TTC549 (cell line): ENCODE results near the gene TMEM151A.
"Not testable (repeated sequence)": the region's sequence is repeated elsewhere in the genome, so short reads cannot be mapped to it uniquely, and the experiment has no call there.

Source experiments
- FAIRE-seq: peaks from 2 replicates; lab custom pipeline; 2012; peaks lifted over from hg19 to GRCh38; lab: Jason Lieb, UNC

The TMEM151A gene

DNA sequence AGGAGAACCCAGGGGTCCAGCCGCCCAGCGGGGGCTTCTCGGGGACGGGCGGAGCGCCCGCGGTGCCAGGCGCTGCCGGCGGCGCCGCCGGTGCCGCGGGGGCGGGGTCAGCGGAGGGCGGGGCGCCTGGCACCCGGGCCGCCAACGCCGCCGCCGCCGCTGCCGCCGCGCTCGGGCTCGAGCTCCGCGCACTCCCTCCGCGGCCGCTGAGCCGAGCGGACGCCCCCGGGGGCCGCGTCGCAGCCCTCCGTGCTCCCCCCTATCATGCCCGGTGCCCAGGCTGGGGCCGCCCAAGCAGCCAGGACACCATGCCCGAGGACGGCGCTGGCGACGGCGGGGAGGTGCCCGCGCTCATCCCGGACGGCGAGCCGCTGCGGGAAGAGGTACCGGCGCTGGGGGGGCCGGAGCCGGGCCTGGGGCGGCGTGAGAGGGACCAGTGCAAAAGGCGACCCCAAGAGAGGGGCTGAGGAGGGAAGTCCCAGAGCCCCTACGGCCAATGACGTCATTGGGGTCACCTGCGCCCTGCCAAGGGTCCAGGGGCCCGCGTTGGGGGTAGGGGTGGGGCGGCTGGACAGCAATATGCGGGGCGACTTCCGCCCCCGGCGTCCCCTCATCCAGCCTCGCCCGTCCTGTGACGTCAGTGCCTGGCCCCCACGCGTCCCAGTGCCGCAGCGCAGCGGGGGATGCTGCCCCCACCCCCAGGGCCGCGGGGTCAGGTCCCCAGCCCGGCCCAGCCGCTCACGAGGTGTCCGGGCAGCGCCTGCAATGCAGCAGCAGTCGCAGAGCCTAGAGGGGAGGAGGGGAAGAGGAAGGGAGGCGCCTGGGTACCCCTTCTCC is at the start of gene TMEM151A:
TMEM151A (plus strand) TSS at position 189 of the 837 bp plus-strand sequence; CDS start at position 309, 120 bp downstream.
- no peak for FAIRE-seq

GRCh38 chr11:66242095-66242765 is 49.5 kb upstream of the TMEM151A start:
- FAIRE-seq: no peak

DNA sequence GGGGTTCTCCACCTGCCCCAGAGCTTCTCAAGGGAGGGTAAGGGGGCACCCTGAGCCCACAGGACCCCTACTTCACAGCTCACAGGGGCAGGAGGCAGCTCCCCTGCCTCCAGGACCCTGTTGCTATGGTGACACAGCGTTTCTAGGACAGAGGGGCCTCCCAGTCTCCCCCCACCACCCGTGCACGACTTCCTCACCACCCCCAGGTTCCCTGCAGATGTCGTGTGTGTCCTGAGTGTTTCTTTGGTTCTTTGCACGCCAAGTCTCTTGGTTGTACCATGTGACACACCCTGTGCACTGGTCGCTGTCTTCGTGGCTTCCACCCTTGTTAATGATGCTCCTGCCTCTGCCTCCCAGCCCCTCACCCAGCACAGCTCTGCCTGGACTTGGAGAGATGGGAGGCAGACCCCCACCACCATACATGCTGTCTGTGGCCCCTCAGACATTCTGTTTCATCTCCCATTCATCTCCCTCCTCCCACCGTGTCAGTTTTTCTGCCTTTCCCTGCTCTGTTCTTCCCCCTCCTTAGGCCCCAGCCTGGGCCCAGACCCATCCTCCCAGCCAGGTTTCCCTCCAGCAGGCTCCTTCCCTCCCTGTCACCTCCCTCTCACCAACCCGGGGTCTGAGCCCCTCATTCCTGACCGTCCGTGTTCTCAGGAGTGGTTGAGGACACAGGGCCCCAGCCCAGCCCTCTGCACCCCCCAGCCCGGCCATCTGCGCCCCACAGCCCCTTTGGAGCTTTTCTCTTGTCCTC is 47.7 kb upstream of the TMEM151A start:
- no peak for FAIRE-seq

GRCh38 chr11:66247295-66247694 is 44.4 kb upstream of the TMEM151A start:
- FAIRE-seq: no peak

- FAIRE-seq: no peak
Observed at GRCh38 chr11:66247801-66248200, 43.9 kb upstream of the TMEM151A start.

DNA sequence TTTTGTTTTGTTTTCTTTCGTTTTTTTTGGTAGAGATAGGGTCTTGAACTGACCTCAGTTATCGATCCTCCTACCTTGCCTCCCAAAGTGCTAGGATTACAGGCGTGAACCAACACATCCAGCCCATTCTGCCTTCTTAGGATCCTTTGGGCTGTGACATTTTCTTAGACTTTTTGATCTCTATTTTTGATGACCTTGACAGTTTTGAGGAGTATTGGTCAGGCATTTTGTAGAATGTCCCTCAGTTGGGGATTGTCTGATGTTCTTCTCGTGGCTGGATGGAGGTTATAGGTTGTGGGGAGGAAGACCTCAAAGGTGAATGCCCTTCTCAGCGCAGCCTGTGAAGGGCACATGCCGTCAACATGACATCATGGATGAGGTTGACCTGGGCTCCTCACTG is 42.8 kb upstream of the TMEM151A start:
- no peak for FAIRE-seq

DNA sequence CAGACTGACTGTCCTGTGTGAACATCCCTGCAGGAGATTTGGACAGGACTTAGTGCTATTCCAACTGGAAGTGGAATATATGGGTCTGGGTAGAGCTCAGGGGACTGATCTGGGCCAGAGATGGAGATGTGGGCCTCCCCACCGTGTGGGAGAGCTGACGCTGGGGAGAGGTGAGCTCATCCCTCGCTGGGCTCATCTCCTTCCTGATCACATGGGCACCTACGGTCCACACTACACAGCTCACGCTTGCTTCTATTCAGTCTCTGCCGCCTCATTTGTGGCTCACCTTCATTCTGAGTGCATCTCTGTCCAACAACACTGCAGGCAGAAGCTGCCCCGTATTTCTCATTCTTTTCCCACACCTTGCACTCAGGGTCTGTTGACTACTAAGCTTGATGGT is 39.9 kb upstream of the TMEM151A start:
- no peak for FAIRE-seq

DNA sequence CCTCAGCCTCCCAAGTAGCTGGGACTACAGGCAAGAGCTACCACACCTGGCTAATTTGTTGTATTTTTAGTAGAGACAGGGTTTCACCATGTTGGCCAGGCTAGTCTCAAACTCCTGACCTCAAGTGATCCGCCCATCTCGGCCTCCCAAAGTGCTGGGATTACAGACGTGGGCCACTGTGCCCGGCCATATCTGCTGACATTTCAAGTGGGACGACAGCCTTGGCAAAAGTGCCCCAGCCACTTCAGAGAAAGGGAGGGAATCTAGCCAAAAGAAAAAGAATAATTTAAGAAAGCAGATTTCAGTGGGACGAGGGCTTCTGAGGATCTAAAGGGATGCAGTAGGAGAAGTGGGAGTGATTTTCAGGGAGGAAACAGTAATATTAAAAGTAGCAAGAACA is 38.6 kb upstream of the TMEM151A start:
- FAIRE-seq: not testable (repeated sequence)

DNA sequence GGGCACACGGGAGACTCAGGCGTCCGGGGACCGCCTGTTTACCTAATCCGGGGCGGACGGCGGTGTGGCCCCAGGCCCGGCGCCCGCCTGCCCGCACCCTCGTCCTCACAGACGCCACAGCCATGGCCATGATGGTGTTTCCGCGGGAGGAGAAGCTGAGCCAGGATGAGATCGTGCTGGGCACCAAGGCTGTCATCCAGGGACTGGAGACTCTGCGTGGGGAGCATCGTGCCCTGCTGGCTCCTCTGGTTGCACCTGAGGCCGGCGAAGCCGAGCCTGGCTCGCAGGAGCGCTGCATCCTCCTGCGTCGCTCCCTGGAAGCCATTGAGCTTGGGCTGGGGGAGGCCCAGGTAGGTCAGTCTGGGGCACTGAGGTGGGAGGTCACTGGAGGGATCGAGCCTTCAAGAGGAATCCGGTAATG is 33.2 kb upstream of the TMEM151A start:
- FAIRE-seq: no peak

DNA sequence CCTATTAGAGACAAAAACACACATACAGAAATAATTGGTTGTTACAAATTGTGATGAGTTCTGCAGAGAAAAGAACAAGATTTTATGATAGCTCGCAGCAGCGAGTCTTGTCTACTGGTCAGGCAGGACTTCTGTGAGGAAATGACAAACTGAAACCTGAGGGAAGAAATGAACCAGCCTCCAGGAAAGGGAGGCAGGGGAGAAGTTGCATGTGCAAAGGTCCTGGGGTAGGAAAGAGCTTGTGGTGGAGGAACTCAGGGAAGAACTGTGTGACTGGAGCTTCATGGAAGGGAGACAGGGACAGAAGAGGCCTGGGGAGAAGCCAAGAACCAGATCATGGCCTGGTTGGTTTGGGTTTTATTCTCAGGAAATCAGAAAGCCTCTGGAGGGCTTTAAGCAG is 32.5 kb upstream of the TMEM151A start:
- FAIRE-seq: no peak

DNA sequence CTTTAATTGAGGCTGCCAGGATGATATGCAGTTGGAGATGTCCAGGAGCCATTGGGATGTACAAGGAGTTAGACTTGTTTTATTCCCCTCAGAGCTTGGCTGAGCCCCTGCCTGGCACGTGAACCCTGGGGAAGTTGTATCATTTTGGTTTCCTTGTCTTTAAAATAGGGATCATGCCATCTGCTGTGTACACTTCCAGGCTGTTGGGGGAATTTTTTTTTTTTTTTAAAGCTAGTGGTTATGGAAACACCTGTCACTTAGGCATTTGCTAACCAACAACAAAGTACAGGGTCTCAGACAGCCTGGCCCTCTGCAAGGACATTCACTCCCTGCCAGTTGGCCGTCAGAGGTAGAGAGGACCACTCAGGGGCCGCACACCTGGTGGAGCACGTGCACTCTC is 31.7 kb upstream of the TMEM151A start:
- FAIRE-seq: no peak

- FAIRE-seq: no peak
Observed at GRCh38 chr11:66261578-66261977, 30.1 kb upstream of the TMEM151A start.

GRCh38 chr11:66262191-66262590 is 29.5 kb upstream of the TMEM151A start:
- FAIRE-seq: no peak

- no peak for FAIRE-seq
Observed at GRCh38 chr11:66262696-66263095, 29.0 kb upstream of the TMEM151A start.

GRCh38 chr11:66263231-66263630 is 28.5 kb upstream of the TMEM151A start:
- no peak for FAIRE-seq

- no peak for FAIRE-seq
Observed at GRCh38 chr11:66263785-66264184, 27.9 kb upstream of the TMEM151A start.

DNA sequence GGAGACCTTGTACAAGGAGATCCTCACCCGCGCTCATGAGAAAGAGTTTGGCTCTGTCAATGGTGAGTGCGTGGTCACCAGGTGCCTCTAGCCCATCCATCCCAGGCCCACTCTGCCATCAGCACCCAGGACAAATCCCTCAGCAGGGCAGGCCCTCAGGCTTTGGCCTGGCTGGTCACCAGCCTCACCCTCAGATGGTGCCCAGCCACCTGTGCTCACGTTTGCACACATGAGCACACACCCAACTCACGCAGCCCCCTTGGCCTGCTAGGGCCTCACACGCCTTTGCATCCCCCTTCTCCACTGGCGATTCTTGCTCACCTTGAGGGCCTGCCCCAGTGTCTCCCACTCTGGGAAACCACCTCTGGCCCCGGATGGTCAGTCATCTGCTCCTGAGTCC is 27.3 kb upstream of the TMEM151A start:
- FAIRE-seq: no peak

GRCh38 chr11:66264914-66265313 is 26.8 kb upstream of the TMEM151A start:
- FAIRE-seq: no peak

DNA sequence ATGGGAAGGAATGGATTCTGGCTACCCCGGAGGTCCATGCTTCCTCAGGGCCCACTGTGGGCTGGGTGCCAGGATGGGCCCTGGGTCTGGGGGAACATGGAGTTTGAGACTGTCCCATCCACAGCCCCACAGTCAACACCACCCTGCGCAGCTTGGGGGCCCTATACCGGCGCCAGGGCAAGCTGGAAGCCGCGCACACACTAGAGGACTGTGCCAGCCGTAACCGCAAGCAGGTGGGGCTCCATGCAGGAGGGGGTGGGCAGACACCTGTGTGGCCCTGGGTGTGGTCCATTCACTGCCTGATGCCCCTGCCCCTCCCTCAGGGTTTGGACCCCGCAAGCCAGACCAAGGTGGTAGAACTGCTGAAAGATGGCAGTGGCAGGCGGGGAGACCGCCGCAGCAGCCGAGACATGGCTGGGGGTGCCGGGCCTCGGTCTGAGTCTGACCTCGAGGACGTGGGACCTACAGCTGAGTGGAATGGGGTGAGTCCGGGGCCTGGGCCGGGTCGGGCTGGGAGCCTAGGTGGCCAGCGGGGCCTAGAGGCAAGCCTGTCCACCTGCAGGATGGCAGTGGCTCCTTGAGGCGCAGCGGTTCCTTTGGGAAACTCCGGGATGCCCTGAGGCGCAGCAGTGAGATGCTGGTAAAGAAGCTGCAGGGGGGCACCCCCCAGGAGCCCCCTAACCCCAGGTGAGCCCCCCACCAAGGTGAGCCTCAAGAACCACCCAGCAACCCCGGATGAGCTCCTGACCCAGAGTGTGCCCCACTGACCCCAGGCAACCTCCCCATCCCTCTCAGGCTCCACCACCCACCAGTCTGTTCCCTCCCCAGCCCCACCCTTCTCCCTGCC is 25.9 kb upstream of the TMEM151A start:
- FAIRE-seq: no peak

DNA sequence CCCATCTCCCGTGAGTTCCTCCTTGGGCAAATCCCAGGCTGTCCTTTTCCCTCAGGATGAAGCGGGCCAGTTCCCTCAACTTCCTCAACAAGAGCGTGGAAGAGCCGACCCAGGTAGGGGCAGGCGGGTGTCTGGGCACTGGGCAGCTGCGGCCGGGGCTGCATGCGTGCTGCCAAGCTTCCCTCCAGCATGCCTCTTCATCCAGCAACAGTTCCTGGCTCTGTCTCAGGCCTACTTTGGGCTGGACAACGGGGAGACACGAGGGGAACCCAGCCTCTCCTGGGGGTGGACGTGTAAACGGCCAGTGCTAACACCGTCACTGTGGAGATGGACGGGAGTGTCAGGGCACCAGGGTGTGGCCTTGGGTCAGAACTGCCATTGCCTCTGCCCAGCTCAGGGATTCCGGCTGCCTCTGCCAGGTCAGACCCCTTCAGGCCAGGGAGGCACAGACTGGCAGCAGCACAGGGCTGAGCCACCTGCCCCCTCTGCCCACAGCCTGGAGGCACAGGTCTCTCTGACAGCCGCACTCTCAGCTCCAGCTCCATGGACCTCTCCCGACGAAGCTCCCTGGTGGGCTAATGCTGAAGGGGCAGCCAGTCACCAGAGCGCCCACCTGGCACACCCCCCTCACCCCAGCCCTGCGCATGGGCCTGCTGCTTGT is 25.2 kb upstream of the TMEM151A start:
- no peak for FAIRE-seq

DNA sequence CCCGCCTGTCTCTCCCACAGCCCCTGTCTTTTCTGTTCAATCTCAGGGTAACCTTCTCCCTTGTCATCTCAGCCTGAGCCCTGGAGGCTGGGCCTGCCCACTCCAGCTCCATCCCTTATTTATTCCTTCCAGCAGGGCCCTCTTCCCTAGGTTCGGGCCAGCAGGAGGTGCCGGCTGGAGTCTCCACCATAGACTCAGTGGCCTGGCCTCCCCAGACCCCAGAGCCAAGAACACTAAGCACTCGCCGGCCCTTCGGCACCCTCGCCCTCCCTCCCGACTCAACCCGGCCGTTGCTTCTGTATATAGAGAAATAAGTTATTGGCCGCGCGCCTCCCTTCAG is 24.7 kb upstream of the TMEM151A start:
- FAIRE-seq: no peak
